Neural cell (in vitro differentiated cells): Measurements from ENCODE around the gene ACTG2. TPM values are rescaled to one million over a fixed set of nuclear protein-coding genes. Genes with fewer than 3 reads are reported as not detected.

Source experiments
- H2AFZ ChIP-seq: fragments of 200-600, 300-800 bp; sonication (generic), shearing (Covaris generic); 2 replicates; pipeline ENCODE4 v1.6.0; 2014; ENCODE audit warnings: low read depth, mild to moderate bottlenecking, antibody characterized with exemption, low read length, moderate library complexity
- H3F3A ChIP-seq: fragments of 200-600 bp; shearing (Covaris generic); 2 replicates; pipeline ENCODE4 v1.6.1; 2016; ENCODE audit warnings: mild to moderate bottlenecking, moderate library complexity, mixed read lengths, antibody characterized with exemption, low read length; ENCODE audit not compliant: insufficient read depth, poor library complexity, severe bottlenecking
- H3K27ac ChIP-seq: fragments of 200-600, 300-800 bp; sonication (generic), shearing (Covaris generic); 2 replicates; pipeline ENCODE4 v1.5.1; 2014; ENCODE audit warnings: mild to moderate bottlenecking, low read length, moderate library complexity
- H3K27me3 ChIP-seq: fragments of 300-800, 200-600 bp; sonication (generic), shearing (Covaris generic); 2 replicates; pipeline ENCODE4 v1.6.0; 2014; ENCODE audit warnings: mild to moderate bottlenecking, low read depth, low read length, moderate library complexity; ENCODE audit not compliant: insufficient read depth
- H3K36me3 ChIP-seq: fragments of 300-800, 200-600 bp; sonication (generic), shearing (Covaris generic); 2 replicates; pipeline ENCODE4 v1.5.1; 2014; ENCODE audit warnings: mild to moderate bottlenecking, antibody characterized with exemption, low read length, moderate library complexity; ENCODE audit not compliant: insufficient read depth
- H3K4me2 ChIP-seq: fragments of 300-800, 200-600 bp; sonication (generic), shearing (Covaris generic); 2 replicates; pipeline ENCODE4 v1.6.0; 2014; ENCODE audit warnings: mild to moderate bottlenecking, low read length
- H3K4me3 ChIP-seq: fragments of 300-800, 200-600 bp; sonication (generic), shearing (Covaris generic); 2 replicates; pipeline ENCODE4 v1.5.1; 2014; ENCODE audit warnings: mild to moderate bottlenecking, low read length, moderate library complexity
- H3K79me2 ChIP-seq: fragments of 200-600 bp; shearing (Covaris generic); replicated peaks from 2 replicates; pipeline ENCODE4 v1.6.0; 2014; ENCODE audit warnings: mild to moderate bottlenecking, low read length, moderate library complexity; ENCODE audit not compliant: insufficient read depth
- H3K9ac ChIP-seq: fragments of 300-800, 200-600 bp; sonication (generic), shearing (Covaris generic); 2 replicates; pipeline ENCODE4 v1.6.1; 2016; ENCODE audit warnings: mild to moderate bottlenecking, low read length, mixed read lengths
- H3K9me2 ChIP-seq: fragments of 200-600 bp; shearing (Covaris generic); 2 replicates; pipeline ENCODE4 v1.6.1; 2016; ENCODE audit warnings: mild to moderate bottlenecking, low read length, mixed read lengths; ENCODE audit not compliant: insufficient read depth
- H3K9me3 ChIP-seq: fragments of 200-600, 300-800 bp; sonication (generic), shearing (Covaris generic); 2 replicates; pipeline ENCODE4 v1.6.1; 2016; ENCODE audit warnings: mild to moderate bottlenecking, mixed run types, low read length, moderate library complexity, mixed read lengths
- H4K20me1 ChIP-seq: fragments of 200-600 bp; shearing (Covaris generic); 2 replicates; pipeline ENCODE4 v1.6.1; 2016; ENCODE audit warnings: mild to moderate bottlenecking, mixed run types; ENCODE audit not compliant: insufficient read depth
- EP300 ChIP-seq: fragments of 450-650 bp; conservative IDR thresholded peaks from 2 replicates; pipeline ENCODE4 v1.6.1; 2014; ENCODE audit warnings: antibody characterized with exemption, mild to moderate bottlenecking, moderate library complexity; ENCODE audit not compliant: poor library complexity, severe bottlenecking
- EZH2 ChIP-seq: fragments of 200-600, 300-800 bp; shearing (Covaris generic), sonication (generic); IDR thresholded peaks from 2 replicates; pipeline ENCODE4 v1.6.1; 2014; ENCODE audit warnings: antibody characterized with exemption, low read length, borderline replicate concordance, mild to moderate bottlenecking; ENCODE audit not compliant: insufficient read depth, poor library complexity, severe bottlenecking
- MXI1 ChIP-seq: fragments of 450-650 bp; conservative IDR thresholded peaks from 2 replicates; pipeline ENCODE4 v1.6.1; 2014; ENCODE audit warnings: antibody characterized with exemption, mild to moderate bottlenecking; ENCODE audit not compliant: poor library complexity, severe bottlenecking
- POLR2AphosphoS5 ChIP-seq: IDR thresholded peaks from 2 replicates; pipeline ENCODE4 v1.6.1; 2012
- RAD21 ChIP-seq: fragments of 450-650 bp; conservative IDR thresholded peaks from 2 replicates; pipeline ENCODE4 v1.6.1; 2014; ENCODE audit warnings: antibody characterized with exemption, mild to moderate bottlenecking, moderate library complexity
- SMC3 ChIP-seq: fragments of 450-650 bp; conservative IDR thresholded peaks from 2 replicates; pipeline ENCODE4 v1.6.1; 2014; ENCODE audit warnings: antibody characterized with exemption, mild to moderate bottlenecking, moderate library complexity; ENCODE audit not compliant: poor library complexity
- TAF1 ChIP-seq: IDR thresholded peaks from 2 replicates; pipeline ENCODE4 v1.6.1; 2012; ENCODE audit warnings: low read depth
- polyA plus RNA-seq: library from polyadenylated mRNA; depleted of rRNA; stranded (reverse); fragments of >200 nt; gene quantifications from 2 replicates; pipeline ENCODE4 v1.2.3, GENCODE V29; 2014
- TF ChIP-seq, protein P1 (sequence below): IDR thresholded peaks from 2 replicates; pipeline ENCODE4 v1.6.1; 2012; ENCODE audit warnings: borderline replicate concordance
- TF ChIP-seq, protein P2 (sequence below): fragments of 450-650 bp; IDR thresholded peaks from 2 replicates; pipeline ENCODE4 v1.5.1; 2014; ENCODE audit warnings: antibody characterized with exemption, mild to moderate bottlenecking, moderate library complexity; ENCODE audit not compliant: poor library complexity, severe bottlenecking

Gene ACTG2
- polyA plus RNA-seq, 1 donor from 2014 or later = 0.67 TPM

DNA sequence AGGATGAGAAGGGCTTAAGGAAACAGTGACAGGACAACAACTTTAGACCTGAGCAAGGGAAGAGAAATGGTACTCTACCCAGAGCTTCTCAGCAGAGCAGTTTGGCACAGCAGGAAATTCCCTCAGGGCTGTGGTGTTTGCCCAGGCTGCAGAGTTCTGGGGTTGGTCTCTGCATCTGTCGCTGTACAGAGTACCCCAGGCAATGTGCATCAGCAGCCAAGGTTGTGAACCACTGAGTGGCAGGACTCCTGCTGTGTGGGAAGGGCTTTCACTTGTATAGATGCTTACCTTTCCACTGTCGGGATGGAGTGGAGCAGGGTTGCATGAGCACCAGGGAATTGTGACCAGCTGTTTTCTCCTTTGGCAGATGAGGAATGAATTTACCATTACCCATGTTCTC, 42.8 kb upstream of the ACTG2 start:
- Histone ChIP-seq H3K9ac (no peak overlapping the region), H3K4me2 (no peak overlapping the region), H3K79me2 (no peaks in the 10 kb centered on the region), H3K4me3 (no peak overlapping the region), H4K20me1 (no peaks in the 10 kb centered on the region), H3K9me2 (no peaks in the 10 kb centered on the region), H3K36me3 (no peaks in the 10 kb centered on the region), H3K27ac (no peak overlapping the region), H3F3A (no peaks in the 10 kb centered on the region), H2AFZ (no peak overlapping the region), H3K27me3 (no peaks in the 10 kb centered on the region), H3K9me3 (no peaks in the 10 kb centered on the region)
- TF ChIP-seq MXI1 (no peak), RAD21 (no peak), EZH2 (no peak), POLR2AphosphoS5 (no peak), TAF1 (no peak), SMC3 (no peak)
- TF ChIP-seq, protein P1, sequence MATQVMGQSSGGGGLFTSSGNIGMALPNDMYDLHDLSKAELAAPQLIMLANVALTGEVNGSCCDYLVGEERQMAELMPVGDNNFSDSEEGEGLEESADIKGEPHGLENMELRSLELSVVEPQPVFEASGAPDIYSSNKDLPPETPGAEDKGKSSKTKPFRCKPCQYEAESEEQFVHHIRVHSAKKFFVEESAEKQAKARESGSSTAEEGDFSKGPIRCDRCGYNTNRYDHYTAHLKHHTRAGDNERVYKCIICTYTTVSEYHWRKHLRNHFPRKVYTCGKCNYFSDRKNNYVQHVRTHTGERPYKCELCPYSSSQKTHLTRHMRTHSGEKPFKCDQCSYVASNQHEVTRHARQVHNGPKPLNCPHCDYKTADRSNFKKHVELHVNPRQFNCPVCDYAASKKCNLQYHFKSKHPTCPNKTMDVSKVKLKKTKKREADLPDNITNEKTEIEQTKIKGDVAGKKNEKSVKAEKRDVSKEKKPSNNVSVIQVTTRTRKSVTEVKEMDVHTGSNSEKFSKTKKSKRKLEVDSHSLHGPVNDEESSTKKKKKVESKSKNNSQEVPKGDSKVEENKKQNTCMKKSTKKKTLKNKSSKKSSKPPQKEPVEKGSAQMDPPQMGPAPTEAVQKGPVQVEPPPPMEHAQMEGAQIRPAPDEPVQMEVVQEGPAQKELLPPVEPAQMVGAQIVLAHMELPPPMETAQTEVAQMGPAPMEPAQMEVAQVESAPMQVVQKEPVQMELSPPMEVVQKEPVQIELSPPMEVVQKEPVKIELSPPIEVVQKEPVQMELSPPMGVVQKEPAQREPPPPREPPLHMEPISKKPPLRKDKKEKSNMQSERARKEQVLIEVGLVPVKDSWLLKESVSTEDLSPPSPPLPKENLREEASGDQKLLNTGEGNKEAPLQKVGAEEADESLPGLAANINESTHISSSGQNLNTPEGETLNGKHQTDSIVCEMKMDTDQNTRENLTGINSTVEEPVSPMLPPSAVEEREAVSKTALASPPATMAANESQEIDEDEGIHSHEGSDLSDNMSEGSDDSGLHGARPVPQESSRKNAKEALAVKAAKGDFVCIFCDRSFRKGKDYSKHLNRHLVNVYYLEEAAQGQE = no peak
- TF ChIP-seq, protein P2, sequence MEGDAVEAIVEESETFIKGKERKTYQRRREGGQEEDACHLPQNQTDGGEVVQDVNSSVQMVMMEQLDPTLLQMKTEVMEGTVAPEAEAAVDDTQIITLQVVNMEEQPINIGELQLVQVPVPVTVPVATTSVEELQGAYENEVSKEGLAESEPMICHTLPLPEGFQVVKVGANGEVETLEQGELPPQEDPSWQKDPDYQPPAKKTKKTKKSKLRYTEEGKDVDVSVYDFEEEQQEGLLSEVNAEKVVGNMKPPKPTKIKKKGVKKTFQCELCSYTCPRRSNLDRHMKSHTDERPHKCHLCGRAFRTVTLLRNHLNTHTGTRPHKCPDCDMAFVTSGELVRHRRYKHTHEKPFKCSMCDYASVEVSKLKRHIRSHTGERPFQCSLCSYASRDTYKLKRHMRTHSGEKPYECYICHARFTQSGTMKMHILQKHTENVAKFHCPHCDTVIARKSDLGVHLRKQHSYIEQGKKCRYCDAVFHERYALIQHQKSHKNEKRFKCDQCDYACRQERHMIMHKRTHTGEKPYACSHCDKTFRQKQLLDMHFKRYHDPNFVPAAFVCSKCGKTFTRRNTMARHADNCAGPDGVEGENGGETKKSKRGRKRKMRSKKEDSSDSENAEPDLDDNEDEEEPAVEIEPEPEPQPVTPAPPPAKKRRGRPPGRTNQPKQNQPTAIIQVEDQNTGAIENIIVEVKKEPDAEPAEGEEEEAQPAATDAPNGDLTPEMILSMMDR = no peak

- Histone ChIP-seq H3K79me2 (no peaks in the 10 kb centered on the region), H3K27ac (no peak overlapping the region), H3K9me2 (no peaks in the 10 kb centered on the region), H4K20me1 (no peaks in the 10 kb centered on the region), H3F3A (no peaks in the 10 kb centered on the region), H3K9me3 (no peaks in the 10 kb centered on the region), H3K9ac (no peak overlapping the region), H3K4me2 (no peak overlapping the region), H3K4me3 (no peak overlapping the region), H3K36me3 (peaks cover 3% of the 10 kb centered on the region), H3K27me3 (no peaks in the 10 kb centered on the region), H2AFZ (no peak overlapping the region)
- TF ChIP-seq EP300 (no peak), EZH2 (no peak), MXI1 (no peak), RAD21 (peak; percentile 13), POLR2AphosphoS5 (no peak), TAF1 (no peak)
- TF ChIP-seq, protein P2 = peak; percentile 30
Measured at GRCh38 chr2:73851274-73851673, 41.5 kb upstream of the ACTG2 start.
